ENCODE measurements around the gene H2BW2.

DNA sequence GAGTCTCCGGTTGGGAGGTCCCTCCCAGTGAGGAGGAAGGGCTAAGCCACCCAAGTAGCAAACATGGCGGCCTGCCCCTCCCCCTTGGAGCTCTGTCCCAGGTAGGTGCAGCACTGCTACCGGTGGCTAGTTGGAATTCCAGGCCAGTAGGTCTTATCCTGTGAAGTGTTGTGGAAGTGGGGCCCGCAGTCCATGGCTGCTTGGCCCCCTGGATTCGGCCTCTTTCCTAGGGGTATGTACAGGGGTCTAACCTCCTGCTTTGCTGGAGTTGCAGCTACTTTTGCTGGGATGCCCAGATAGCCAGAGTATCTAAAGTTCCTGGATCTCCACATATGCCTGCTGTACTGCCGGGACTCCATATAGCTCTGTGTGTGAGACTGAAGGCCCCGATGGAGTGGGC, 46.2 kb downstream of the H2BW2 start:
- no peak for TF ChIP-seq POLR2A (IDR thresholded peaks at IDR 0.05)
- TF ChIP-seq, protein P1, sequence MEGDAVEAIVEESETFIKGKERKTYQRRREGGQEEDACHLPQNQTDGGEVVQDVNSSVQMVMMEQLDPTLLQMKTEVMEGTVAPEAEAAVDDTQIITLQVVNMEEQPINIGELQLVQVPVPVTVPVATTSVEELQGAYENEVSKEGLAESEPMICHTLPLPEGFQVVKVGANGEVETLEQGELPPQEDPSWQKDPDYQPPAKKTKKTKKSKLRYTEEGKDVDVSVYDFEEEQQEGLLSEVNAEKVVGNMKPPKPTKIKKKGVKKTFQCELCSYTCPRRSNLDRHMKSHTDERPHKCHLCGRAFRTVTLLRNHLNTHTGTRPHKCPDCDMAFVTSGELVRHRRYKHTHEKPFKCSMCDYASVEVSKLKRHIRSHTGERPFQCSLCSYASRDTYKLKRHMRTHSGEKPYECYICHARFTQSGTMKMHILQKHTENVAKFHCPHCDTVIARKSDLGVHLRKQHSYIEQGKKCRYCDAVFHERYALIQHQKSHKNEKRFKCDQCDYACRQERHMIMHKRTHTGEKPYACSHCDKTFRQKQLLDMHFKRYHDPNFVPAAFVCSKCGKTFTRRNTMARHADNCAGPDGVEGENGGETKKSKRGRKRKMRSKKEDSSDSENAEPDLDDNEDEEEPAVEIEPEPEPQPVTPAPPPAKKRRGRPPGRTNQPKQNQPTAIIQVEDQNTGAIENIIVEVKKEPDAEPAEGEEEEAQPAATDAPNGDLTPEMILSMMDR (IDR thresholded peaks at IDR 0.05), result no peak
